CD4-positive, alpha-beta T cell treated with Interferon gamma for 1 hour (primary cell): ENCODE data around the gene LPCAT1.
"Not testable (repeated sequence)": the region's sequence is repeated elsewhere in the genome, so short reads cannot be mapped to it uniquely, and the experiment has no call there.

ENCODE experiments used
- DNase-seq: peaks from one replicate; pipeline ENCODE4 v3.0.0-alpha.2; 2020

LPCAT1 gene

GRCh38 chr5:1440098-1440493 lies 83.7 kb downstream of the LPCAT1 start:
- DNase-seq = no peak

GRCh38 chr5:1439388-1440097 lies 84.2 kb downstream of the LPCAT1 start:
- no peak for DNase-seq

GRCh38 chr5:1438871-1439270 lies 84.9 kb downstream of the LPCAT1 start:
- DNase-seq = no peak

GRCh38 chr5:1437876-1438559 lies 85.7 kb downstream of the LPCAT1 start:
- no peak for DNase-seq

GRCh38 chr5:1437226-1437829 lies 86.4 kb downstream of the LPCAT1 start:
- DNase-seq = no peak

- DNase-seq = no peak
These were observed 87.1 kb downstream of the LPCAT1 start for GRCh38 chr5:1436681-1437080.

GRCh38 chr5:1436036-1436435 lies 87.7 kb downstream of the LPCAT1 start:
- no peak for DNase-seq

- no peak for DNase-seq
These were observed 88.4 kb downstream of the LPCAT1 start for GRCh38 chr5:1435369-1435768.

- DNase-seq = no peak
These were observed 91.5 kb downstream of the LPCAT1 start for GRCh38 chr5:1432296-1432695.

GRCh38 chr5:1431896-1432295 lies 91.9 kb downstream of the LPCAT1 start:
- DNase-seq = no peak

- DNase-seq = no peak
These were observed 92.5 kb downstream of the LPCAT1 start for GRCh38 chr5:1431021-1431811.

GRCh38 chr5:1430121-1430795 lies 93.5 kb downstream of the LPCAT1 start:
- DNase-seq = no peak

- no peak for DNase-seq
These were observed 94.3 kb downstream of the LPCAT1 start for GRCh38 chr5:1429496-1429895.

- no peak for DNase-seq
These were observed 94.7 kb downstream of the LPCAT1 start for GRCh38 chr5:1429066-1429465.

- no peak for DNase-seq
These were observed 95.7 kb downstream of the LPCAT1 start for GRCh38 chr5:1428107-1428506.

GRCh38 chr5:1424716-1425115 lies 99.0 kb downstream of the LPCAT1 start:
- no peak for DNase-seq

- no peak for DNase-seq
These were observed 99.7 kb downstream of the LPCAT1 start for GRCh38 chr5:1423901-1424603.

- not testable (repeated sequence) for DNase-seq
These were observed 101.2 kb downstream of the LPCAT1 start for GRCh38 chr5:1422522-1422921.

GRCh38 chr5:1421521-1422341 lies 102.0 kb downstream of the LPCAT1 start:
- DNase-seq = no peak

GRCh38 chr5:1420211-1421195 lies 103.3 kb downstream of the LPCAT1 start:
- no peak for DNase-seq
